HTERT RPE-1 (cell line): ENCODE measurements around the gene STRN3.

Source experiments
- in situ Hi-C: fragments of 300-500 bp; cut with MboI; formaldehyde crosslinking; loops from 4 replicates; pipeline ENCODE4 v1.14.3; 2020; ENCODE audit warnings: low sequenced_read_pairs

STRN3 gene

DNA sequence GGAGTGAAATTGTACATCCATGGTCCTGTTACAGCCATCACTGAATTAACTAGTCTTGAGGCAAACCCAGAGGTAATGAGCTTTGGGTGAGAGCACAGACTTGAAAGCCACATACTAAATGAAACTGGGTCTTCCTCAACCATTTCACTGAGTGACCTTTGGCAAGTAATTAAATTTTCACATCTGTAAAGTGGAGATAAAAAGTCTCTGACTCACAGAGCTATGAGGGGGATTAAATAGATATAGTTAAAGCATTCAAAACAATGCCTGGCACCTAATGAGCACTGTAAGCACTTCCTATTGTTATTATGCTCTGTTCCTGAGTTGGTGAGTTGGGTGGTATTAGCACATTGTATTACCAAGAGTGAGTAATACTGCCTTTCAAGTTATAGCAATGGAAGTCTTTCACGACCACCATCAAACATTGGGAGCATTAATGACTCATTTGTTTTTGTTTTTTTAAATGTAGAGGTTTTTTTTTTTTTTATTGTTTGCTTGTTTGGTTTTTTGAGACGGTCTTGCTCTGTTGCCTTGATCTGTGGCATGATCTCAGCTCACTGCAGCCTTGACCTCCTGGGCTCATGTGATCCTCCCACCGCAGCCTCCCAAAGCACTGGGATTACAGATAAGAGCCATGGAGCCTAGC, 12.5 kb upstream of the STRN3 start:
- in situ Hi-C loops, result no loop called here

DNA sequence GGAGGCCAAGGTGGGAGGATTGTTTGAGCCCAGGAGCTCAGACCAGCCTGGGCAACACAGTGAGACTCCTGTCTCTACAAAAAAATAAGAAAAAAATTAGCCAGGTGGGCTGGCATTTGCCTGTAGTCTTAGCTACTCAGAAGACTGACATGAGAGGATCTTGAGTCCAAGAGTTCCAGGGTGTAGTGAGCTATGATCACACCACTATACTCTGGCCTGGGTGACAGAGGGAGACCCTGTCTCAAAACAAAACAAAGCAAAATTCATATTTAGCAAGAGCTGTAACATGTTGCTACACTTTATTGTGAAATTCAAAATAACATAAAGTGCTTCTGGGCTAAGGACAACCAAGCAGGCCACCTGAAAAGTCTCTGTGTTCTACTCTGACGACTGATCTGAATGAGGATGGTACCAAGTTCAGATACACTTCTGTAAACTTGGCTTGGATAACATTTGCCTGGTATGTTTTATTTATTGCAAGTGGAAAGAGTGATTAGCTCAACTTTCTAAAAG, 11.6 kb upstream of the STRN3 start:
- in situ Hi-C loops, result no loop called here

DNA sequence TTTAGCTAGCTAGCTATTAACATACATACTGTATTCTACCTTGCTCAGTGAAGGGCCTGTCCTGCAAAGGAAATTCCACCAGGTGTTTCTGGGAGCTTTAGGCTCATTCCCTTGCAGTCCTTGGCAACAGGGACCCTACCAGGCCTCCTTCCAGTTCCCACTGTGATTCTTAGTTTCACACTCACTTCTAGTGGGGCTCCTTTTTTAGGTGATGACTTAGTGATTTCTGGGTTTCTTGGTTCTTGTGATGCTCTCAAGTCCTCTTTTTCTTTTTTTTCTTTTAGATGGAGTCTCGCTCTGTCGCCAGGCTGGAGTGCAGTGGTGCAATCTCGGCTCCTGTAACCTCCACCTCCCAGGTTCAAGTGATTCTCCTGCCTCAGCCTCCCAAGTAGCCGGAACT, 10.4 kb upstream of the STRN3 start:
- in situ Hi-C loops, result no loop called here

DNA sequence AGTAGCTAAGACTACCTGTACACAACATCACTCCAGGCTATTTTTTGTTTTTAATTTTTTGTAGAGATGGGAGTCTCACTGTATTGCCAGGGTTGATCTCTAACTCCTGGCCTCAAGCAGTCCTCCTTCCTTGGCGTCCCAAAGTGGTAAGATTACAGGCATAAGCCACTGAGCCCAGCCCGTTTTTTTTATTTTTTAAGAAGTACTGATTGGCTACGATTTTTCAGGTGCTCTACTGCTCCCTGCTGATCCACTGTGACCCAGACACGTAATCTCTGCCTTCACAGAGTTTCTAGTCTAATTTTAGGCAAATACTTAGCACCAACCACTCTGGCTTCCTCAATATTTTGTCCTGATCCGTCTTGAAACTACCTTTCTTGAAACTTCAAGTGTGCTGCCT, 4.3 kb upstream of the STRN3 start:
- in situ Hi-C loops, result no loop called here

DNA sequence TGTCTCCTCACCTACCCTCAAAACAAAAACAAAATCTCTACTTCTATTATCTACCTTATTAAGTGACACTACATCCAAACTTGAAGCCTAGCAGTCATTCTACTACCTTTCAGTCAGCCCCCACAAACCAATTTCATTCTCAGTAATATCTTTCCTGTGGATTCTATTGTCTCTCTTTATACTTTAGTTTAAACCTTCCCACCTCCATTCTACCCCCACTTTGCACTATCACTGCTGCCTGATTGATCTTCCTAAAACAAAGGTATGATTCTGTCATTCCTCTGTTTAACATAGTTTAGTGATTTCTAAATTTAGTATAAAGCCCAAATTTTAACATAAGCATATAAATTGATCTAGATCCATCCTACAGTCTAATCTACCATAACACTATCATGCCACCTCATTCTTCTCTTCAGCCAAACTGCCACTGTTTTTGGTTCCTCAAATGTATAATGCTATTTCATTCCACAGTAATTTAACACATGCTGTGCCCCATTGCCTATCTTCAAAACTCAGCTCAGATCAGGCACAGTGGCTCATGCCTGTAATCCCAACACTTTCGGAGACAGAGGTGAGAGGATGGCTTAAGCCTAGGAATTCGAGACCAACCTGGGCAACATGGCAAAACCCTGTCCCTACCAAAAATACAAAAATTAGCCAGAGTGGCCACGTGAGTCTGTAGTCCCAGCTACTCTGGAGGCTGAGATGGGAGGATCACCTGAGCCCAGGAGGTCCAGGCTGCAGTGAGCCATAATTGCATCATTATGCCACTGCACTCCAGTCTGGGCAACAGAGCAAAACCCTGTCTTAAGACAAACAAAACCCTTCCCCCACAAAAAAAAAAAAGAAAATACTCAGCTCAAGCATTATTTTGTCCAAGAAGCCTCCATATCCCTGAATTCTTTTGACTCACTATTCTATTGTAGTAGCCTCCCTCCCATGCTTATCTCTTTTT, 3.1 kb upstream of the STRN3 start:
- in situ Hi-C loops, result no loop called here

DNA sequence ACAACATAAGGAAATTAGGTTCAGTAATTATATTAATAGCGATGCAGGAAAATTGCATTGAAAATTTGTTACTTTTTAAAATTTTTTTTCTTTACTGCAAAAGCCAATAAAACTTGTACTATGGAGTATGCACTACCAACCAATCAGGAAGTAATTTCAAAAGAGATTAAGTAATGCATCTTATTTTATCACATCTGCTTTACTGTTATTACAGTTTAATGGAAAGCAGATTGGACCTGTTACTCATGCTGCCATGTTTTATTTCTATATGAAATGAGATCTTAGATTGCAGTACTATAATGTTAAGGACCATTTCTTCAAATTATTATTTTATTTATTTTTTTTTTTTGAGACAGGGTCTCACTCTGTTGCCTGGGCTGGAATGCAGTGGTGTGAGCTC, 1.7 kb upstream of the STRN3 start:
- in situ Hi-C loops, result no loop called here

DNA sequence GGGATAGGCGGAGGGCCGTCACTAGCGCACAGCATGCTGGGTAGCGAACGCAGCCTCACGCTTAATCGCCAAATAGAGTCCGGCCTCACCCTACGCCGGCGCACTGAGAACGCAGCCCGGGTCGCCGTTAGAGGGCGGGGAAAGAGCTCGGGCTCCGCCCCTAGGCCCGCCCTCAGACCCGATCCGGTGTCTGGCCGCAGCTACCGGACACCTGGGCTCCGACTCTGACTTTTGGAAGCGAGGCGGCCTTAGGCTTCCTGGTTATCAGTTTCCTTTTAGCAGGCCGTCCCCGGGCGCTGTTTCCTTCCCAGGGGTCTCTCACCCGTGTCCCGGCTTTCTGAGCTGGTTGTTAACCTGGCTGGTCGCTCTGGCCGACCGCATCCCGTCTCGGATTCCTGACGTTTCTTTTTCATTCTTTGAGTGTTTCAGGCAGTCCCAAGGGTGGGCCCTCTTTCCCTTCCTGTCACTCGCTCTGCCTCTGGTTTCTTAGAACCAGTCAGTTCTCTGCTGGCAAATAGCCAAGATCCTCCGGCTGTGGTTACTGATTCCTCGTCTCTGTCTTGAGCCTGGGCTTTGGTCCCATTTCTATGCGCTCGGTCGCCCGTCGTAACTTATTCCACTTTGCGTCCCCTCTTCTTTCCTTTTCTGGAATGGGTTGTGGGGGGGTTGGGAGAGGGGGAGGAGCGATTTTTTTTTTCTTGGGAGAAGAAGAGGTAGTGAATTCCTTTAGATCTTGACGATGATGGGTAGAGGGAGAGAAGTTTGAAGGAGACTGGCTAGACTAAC, 464 bp upstream of the STRN3 start:
- in situ Hi-C loops, result no loop called here

DNA sequence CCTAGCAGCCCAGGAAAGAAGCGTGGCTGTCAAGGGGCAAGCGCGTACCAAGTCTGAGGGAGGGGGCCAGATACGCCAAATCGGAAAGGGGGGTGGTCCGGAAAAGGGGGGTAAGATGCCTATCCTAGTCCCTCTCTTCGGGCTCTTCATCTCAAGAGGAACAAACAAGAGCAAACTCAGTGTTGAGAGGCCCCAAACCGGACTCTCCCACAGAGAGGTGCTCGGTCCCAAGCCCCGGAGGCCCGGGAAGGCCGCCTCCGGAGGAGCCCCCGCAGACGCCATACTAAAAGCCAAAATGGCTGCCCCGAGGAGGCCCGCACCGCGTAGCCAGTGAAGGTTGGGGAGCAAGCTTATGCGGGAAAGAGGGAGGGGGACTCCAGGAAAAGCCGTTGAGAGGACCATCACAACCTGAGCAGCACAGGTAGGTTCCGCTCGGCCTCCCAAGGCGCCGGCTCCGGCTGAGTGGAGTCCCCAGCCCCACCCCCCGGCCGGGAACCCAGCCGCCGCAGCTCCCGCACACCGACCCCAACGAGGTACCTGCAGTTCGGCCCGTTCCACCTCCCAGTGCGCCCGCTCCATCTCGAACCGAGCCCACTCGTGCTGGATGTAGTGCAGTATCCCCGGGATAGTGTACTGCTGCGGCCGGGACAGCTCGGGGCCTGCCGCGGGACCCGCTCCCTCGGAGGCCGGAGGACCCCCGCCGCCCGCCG, 657 bp downstream of the STRN3 start, which contains the start of gene AP4S1:
AP4S1 (plus strand) TSS at position 283 of the 710 bp plus-strand sequence. CDS start 40,548 bp downstream, outside the sequence.
- in situ Hi-C loops, result no loop called here

DNA sequence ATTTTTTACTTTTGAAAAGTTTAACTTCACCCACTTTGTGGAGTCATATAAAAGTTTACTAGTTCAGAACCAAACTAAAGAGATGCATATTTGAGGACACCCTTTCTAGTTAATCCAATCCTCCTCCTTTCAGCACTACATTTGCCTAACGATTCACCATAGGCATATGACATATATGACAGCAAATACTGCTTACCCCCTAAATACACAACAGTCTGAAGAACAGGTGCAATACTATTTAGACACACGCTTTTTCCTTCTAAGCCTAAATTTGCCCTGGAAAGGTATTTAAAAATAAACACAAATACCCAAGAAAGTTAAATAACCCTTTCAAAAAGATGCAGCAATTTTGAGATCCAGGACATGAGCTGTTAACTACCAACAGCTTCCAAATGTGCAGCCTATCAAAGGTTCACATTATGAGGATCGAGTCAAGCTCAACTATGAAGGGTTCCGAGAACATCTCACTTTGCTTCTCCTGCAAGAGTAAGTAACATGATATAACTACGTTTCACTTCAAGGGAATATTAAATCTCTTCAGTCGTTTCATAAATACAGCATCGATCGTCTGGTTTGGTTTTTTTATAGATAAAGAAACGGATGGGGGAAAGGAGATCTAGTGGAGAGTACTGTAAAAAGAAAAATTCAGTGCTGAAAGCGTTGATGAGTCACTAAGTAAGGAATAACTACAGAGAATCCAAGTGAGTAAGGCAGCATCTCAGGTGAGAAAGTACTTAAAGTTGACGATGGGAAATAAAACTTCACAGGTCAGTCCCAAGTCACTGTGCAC, 1.4 kb downstream of the STRN3 start:
- in situ Hi-C loops, result no loop called here

DNA sequence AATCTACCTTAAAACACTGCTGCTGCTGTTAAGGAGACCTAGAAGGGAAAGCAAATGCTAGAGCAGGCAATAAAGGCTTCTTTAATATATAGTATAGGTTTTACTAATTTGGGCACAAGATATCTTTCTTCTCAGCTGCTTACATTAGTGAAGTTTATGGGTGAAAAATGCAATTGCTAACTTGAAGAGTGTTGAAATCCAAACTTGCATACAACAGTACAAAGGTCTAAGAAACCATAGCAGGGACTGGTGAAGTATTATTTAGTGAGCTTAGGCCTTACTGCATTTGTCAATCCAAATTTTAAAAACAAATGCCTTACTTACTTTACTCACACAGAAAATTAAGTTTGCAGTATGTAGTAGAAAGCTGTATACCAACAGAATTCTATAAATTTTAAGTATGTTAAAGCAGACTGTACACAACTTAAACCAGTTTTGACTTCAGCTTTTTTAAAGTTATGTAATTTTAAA, 2.1 kb downstream of the STRN3 start:
- in situ Hi-C loops, result no loop called here

DNA sequence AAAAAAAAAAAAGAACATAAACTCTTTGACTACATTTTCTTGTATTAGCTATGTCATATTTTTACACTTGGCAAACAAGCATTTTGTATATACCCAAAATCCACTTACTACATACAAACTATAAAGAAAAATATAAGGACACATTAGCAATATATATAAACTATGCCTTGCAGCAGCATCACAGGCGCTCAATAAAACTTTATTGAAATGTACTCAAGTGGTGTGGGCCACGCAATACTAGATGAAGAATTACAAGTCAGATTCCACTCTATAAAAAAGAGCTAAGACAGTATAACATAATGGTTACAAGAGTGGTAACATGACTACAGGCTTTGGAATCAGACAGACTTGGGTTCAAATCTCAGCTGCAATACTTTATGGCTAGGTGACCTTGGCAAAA, 3.8 kb downstream of the STRN3 start:
- in situ Hi-C loops, result no loop called here

DNA sequence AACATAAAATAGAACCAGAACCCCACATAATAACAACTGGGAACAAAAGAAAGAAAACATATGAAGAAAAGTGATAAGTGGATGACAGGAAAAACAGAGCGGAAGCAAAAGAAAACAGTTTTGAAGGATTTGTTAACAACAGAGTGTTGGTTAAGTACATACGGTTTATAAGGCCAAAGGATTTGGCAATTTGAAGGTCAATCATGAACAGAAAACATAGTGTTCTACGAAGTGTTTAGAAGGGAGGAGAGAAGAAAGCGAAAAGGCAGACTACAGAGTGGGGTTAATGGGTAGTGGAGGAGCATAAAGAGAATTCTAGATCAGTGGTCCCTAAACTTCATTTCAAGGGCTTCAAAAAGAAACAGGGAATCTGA, 4.6 kb downstream of the STRN3 start:
- in situ Hi-C loops, result no loop called here

DNA sequence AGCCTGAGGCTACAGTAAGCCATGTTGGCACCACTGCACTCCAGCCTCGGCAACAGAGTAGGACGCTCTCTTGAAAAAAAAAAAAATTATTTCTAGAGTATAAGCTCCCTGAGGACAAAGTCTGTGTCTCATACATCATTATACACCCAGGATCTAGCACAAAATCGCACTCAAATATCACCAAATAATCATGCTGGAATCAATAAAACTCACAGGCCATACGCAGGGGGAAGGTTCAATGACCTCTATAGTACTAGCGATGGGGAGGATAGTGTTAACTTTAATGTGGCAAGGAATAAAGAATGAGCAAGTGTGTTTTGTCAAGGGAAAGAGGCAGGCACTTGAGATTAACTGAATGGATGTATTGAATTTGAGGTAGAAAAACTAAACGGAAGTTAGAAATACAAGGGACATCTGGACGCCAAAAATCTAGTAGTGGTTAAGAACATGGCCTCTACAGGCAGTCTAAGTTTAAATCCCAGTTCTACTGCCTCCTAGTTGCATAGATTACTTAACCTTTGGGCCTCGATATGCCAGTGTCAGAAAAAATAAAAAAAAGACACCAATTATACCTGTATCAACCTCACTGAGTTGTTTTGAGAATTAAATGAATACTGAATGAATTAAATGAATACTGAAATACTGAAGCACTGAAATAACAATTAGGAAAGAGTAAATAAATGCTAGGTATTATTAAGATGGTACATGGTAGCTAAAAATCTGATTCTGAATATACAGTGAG, 5.2 kb downstream of the STRN3 start:
- in situ Hi-C loops, result no loop called here

DNA sequence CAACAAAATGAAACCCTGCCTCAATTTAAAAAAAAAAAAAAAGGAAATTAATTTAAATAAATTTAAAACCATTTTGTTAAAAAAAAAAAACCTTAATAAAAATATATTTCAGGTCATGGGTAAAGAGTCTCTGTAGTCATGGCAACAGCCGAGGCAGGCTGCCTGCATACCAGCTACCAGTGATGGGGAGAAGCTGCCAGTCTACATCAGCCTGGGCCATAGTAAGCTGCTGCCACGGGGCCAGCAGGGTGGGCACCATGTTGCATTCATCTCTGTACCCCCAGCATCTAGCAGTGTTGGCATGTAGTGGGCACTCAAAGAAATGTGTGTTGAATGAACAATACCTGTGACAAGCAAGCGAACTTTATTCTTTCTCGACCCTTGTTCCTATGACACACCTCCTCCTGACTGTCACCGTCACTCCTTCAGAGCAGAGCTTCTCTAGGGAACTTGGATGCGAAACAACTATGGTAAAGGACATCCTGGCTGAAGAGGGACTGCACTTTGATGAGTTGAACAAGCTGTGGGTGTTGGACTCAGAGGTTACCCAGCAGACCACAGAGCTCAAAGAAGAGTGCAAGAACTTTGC, 8.0 kb downstream of the STRN3 start:
- in situ Hi-C loops, result no loop called here

DNA sequence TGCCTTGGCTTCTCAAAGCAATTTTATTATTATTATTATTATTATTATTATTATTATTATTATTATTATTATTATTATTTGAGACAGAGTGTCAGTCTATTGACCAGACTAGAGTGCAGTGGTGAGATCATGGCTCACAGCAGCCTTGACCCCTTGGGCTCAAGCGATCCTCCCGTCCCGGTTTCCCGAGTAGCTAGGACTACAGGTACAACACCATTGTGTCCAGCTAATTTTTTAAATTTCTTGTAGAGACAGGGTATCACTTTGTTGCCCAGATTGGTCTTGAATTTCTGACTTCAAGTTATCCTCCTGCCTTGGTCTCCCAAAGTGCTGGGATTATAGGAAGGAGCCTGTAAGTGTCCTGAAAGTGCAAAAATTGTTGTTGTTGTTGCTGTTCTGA, 12.3 kb downstream of the STRN3 start:
- in situ Hi-C loops, result no loop called here

DNA sequence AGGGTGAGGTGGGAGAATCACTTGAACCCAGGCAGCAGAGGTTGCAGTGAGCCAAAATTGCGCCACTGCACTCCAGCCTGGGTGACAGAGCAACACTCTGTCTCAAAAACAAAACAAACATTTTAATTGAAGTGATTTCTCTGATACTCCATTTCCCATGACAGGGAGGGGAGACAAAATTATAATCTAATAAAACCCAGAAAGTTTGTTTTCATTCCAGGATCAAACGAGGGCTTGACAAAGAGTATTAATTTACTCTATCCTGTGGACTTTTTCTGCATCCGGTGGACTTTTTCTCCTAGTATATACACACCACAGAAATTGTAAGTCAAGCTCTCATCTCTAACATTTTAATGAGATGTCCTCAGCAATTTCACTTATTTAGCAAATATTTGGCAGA, 15.2 kb downstream of the STRN3 start:
- in situ Hi-C loops, result no loop called here

DNA sequence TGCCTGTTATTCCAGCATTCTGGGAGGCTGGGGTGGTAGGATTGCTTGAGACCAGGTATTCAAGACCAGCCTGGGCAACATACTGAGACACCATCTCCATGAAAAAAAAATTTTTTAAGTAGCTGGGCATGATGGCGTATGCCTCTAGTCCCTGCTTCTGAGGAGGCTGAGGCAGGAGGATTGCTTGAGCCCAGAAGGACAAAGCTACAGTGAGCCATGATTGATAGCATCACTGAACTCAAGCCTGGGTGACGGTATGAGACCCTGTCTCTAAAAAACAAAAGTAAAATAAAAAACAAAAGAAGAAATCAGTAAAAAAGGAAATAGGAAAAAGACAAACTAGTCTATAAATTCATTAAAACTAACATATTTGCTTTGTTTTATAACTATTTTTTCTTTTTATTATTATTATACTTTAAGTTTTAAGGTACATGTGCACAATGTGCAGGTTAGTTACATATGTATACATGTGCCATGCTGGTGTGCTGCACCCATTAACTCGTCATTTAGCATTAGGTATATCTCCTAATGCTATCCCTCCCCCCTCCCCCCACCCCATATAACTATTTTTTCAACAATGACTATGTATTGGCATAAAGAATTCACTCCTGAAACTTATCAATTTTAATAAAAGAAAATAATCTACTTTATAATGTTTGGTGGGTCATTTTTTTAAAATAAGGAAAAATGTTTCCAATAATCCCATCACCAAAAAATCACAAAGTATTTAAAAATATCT, 16.2 kb downstream of the STRN3 start:
- in situ Hi-C loops, result no loop called here

DNA sequence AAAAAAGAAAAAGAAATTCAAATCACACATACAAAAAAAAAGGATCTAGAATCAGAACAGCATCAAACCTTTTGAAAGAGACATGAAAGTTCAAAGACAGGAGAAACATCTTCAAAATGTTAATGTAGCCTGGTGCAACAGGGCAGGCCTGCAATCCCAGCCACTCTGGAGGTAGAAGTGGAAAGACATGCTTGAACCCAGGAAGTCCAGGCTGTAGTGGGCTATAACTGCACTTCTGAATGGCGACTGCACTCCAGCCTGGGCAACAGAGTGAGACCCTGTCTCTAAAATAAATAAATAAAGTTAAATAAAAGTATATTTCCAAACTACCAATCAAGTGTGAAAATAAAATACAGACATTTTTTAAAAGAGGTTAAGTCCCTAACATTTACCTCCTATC, 19.5 kb downstream of the STRN3 start:
- in situ Hi-C loops, result no loop called here
